Fibroblast of villous mesenchyme (primary cell): Measurements from ENCODE around the gene DUSP14. TPM values are rescaled to one million over a fixed set of nuclear protein-coding genes. Genes with fewer than 3 reads are reported as not detected.
"Not testable (repeated sequence)": the region's sequence is repeated elsewhere in the genome, so short reads cannot be mapped to it uniquely, and the experiment has no call there.

Source experiments
- DNase-seq: peaks from one replicate; pipeline ENCODE4 v3.0.0-alpha.2; 2010; ENCODE audit warnings: low read depth
- H3K4me3 ChIP-seq: 2 replicates; pipeline ENCODE4 v1.5.1; 2011; ENCODE audit warnings: low read depth, mild to moderate bottlenecking, low read length
- CTCF ChIP-seq: IDR thresholded peaks from 2 replicates; pipeline ENCODE4 v1.5.1; 2012; ENCODE audit warnings: low read depth, mild to moderate bottlenecking, low read length; ENCODE audit not compliant: insufficient read depth
- total RNA-seq: library from RNA; depleted of rRNA; stranded (reverse); fragments of >200 nt; gene quantifications from 2 replicates; pipeline ENCODE4 v1.2.3, GENCODE V29; 2012

The DUSP14 gene, protein sequence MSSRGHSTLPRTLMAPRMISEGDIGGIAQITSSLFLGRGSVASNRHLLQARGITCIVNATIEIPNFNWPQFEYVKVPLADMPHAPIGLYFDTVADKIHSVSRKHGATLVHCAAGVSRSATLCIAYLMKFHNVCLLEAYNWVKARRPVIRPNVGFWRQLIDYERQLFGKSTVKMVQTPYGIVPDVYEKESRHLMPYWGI
- 65.7 and 91.5 TPM in 2 replicates for total RNA-seq

DNA sequence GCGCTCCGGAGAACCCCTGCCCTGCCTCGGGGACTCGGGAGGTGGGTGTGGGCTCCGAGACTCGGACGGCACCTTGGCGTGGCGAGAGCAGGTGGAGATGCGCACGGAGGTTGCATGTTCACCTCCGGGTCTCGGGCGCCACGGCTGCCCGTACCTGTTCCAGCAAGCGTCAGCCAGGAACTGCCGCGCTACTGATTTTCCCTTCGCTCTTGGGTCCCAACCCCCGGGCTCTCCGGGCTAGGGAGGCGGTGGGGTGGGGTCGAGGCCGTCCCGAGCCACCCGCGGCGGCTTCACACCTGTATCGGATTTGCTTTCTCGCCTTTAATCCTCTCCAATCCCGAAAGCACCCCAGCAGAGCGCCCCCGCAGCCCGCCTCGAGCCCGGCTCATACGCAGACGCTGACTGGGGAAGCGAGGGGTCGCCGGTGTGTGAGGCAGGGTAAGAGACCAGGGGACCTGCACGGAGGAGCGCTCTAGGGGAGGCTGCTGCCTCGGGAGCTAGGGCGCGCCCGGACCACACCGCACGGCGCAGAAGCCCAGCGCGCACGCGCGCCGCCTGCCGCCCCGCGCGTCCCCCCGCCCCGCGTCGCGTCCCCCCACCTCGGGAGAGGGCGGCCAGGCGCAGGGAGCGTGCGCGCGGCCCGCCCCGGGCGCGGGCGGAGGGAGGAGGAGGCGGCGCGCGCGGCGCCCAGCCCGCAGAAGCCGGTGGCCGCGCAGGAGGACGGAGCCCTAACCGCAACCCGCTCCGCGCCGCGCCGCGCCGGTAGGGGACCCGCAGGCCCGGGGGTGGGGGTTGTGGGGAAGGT, at the start of gene DUSP14:
DUSP14 (plus strand) TSS at position 695 of the 805 bp plus-strand sequence. CDS start 22,382 bp downstream, outside the sequence.
- TF ChIP-seq CTCF: no peak
- DNase-seq: peak; percentile 81

DNA sequence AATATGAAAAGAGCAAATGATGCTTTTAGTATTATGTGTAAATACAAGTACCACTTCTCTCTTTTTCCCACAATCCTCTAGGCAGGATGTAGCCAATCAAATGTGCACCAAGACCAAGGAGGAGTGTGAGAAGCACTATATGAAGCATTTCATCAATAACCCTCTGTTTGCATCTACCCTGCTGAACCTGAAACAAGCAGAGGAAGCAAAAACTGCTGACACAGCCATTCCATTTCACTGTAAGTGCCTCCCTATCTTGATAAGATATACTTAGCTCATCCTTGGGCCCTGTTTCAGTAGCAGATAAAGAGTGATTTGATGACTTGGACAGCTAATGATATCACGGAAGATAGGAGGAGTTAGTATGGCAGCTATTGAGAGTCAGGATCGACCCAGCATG, 49.3 kb upstream of the DUSP14 start:
- DNase-seq: no peak
- H3K4me3 ChIP-seq: no peak overlapping the region
- no peak for TF ChIP-seq CTCF

More for the DNA sequence above, at the start of gene DUSP14:
- peak within 1 kb of the TSS; percentile 83 for H3K4me3 ChIP-seq

GRCh38 chr17:37441369-37442014, 48.2 kb upstream of the DUSP14 start:
- not testable (repeated sequence) for DNase-seq, H3K4me3 ChIP-seq

DNA sequence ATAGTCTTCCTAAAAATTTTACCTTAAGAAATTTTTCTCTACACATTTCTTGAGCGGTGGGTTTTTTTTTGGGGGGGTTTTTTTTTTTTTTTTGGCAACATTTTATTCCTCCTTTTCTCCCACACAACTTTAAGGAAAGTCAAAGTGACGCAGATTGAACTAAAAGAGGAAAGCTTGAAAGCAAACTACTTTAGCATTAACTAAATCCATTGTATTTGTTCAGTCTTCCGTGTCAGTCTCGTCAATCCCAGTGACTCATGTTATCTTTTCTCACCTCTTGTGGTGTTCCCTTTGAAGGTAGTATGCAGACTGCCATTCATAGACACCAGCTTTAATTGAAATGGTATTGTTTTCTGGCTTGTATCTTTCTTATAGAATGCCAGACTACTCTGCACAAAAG, 43.7 kb upstream of the DUSP14 start:
- TF ChIP-seq CTCF: no peak
- no peak for DNase-seq
- no peak overlapping the region for H3K4me3 ChIP-seq

DNA sequence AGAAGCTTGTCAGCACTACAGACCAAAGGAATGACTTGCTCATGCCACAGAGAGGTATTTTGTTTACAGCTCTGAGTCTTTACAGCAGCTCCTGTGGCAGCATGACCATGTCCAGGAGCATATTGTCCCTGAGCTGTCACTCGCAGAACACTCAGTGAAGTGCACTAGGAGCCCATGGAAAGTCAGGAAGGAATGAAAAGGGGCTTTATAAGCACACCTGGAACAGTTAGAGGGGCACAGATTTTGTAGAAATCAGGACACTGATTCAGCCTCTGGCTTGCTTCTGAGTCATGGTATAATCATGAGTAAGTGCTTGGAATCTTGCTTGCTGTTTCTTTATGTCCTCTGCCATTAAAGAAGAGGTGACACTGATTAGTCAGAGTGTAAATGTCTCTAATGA, 42.0 kb upstream of the DUSP14 start:
- H3K4me3 ChIP-seq: no peak overlapping the region
- DNase-seq: peak; percentile 37
- no peak for TF ChIP-seq CTCF

DNA sequence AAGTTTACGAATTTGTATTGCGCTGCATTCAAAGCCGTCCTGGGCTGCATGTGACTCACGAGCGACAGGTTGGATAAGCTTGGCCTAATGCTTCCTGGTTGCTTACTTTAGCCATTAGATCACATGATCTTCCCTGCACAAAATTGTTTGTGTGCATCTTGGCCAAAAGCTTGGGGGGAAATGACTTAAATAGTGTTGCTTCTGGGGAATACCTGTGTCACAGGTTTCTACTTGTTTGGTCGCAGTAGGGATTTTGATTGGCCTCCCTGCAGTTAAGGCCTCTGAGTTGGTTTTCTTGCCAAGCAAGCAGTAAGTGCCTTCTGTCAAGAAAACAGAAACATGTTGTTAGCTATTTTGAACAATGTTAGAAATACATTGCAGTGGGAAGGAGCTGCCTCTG, 39.6 kb upstream of the DUSP14 start:
- TF ChIP-seq CTCF: no peak
- no peak for DNase-seq
- no peak overlapping the region for H3K4me3 ChIP-seq

DNA sequence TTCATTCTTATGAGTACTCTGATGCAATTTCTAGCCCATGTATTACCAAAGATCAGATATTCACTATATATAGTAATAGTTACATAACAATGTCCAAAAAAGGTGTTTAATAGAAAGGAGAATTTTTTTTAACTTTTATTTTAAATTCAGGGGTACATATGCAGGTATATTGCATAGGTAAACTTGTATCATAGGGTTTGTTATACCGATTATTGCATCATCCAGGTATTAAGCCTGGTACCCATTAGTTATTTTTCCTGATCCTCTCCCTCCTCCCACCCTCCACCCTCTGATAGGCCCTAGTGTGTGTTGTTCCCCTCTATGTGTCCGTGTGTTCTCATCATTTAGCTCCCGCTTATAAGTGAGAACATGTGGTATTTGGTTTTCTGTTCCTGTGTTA, 31.9 kb upstream of the DUSP14 start:
- H3K4me3 ChIP-seq, DNase-seq: not testable (repeated sequence)

DNA sequence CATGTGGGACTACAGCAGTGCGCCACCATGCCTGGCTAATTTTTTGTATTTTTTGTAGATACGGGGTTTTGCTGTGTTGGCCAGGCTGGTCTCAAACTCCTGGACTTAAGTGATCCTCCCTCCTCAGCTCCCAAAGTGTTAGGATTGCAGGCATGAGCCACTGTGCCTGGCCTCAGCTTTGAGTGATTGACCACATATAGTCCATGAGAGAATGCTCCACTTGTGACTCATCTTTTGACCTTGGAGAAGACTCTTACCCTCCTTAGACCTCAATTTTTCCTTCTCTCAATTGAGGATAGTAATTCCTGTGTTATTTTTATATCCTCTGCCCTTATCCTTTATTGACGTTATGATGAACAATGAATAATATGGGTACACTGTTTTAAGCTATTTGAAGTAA, 30.9 kb upstream of the DUSP14 start:
- no peak overlapping the region for H3K4me3 ChIP-seq
- no peak for TF ChIP-seq CTCF
- peak; percentile 42 for DNase-seq
